Prostate gland (tissue), 2 donors: ENCODE results near the gene B3GAT1.

Source experiments
- POLR2AphosphoS5 ChIP-seq: sonication (generic); formaldehyde crosslinking; IDR thresholded peaks from one replicate; pipeline ENCODE4 v1.6.1; 2017; ENCODE audit warnings: antibody characterized with exemption
- TF ChIP-seq, protein P1 (sequence below), 4 experiments: fragments of 200-600 bp in 2 of 4; fragments of 450-650 bp in 2 of 4; sonication (generic) in 2 of 4; IDR thresholded peaks; 1 replicate in 3 of 4; 2 replicates in 1 of 4; pipeline ENCODE4 v1.5.1; 2016 to 2019; ENCODE audit warnings: antibody characterized with exemption in 4 of 4, mild to moderate bottlenecking in 2 of 4, moderate library complexity in 2 of 4

DNA sequence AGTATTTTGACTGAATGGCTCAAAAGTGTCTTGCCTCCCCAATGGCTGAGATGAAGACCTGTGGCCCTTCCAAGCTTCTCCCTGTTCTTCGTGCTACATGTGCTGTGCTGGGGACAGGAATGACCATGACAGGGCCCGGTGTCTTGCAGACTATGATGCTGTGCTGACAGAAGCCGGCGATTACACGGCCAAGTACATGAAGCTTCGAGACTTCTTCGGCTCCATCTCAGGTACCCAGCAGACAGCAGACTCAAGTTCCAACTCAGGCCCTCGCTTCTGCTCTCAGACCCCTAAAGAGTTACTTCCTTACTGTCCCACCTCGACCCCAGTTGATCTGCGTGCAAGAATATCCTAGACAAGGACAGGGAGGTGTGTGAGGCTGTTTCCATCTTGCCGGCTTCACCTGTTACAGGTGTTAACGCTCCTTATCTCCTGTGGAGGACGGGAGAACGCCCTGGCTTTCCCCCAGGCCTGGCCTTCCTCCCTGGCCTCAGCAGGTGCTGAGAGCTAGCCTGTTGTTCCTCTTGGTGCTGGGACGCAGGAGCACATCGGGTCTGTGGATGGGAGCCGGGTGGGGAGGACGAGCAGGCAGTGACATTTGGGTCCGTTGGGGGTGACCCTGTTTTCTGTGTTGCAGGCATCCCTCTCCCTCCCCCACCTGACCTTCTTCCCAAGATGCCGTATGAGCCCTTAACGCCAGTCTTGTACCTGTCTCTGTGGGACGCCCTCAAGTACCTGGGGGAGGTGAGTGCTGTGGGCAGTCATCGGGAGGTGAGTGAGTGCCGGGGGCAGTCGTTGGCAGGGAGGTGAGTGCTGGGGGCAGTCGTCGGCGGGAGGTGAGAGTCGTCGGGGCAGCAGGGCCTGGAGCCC, 42.2 kb downstream of the B3GAT1 start:
- TF ChIP-seq POLR2AphosphoS5, result no peak
- TF ChIP-seq, protein P1, sequence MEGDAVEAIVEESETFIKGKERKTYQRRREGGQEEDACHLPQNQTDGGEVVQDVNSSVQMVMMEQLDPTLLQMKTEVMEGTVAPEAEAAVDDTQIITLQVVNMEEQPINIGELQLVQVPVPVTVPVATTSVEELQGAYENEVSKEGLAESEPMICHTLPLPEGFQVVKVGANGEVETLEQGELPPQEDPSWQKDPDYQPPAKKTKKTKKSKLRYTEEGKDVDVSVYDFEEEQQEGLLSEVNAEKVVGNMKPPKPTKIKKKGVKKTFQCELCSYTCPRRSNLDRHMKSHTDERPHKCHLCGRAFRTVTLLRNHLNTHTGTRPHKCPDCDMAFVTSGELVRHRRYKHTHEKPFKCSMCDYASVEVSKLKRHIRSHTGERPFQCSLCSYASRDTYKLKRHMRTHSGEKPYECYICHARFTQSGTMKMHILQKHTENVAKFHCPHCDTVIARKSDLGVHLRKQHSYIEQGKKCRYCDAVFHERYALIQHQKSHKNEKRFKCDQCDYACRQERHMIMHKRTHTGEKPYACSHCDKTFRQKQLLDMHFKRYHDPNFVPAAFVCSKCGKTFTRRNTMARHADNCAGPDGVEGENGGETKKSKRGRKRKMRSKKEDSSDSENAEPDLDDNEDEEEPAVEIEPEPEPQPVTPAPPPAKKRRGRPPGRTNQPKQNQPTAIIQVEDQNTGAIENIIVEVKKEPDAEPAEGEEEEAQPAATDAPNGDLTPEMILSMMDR (IDR thresholded peaks at IDR 0.05), result no peak
